22Rv1 (cell line): ENCODE results near the gene ARMC6.

ENCODE experiments used
- ZFX ChIP-seq: fragments of 450-650 bp; IDR thresholded peaks from 2 replicates; pipeline ENCODE4 v1.6.1; 2017; ENCODE audit warnings: antibody characterized with exemption, borderline replicate concordance
- TF ChIP-seq, protein P1 (sequence below): fragments of 450-650 bp; IDR thresholded peaks from 2 replicates; pipeline ENCODE4 v1.5.1; 2017; ENCODE audit warnings: mild to moderate bottlenecking

DNA sequence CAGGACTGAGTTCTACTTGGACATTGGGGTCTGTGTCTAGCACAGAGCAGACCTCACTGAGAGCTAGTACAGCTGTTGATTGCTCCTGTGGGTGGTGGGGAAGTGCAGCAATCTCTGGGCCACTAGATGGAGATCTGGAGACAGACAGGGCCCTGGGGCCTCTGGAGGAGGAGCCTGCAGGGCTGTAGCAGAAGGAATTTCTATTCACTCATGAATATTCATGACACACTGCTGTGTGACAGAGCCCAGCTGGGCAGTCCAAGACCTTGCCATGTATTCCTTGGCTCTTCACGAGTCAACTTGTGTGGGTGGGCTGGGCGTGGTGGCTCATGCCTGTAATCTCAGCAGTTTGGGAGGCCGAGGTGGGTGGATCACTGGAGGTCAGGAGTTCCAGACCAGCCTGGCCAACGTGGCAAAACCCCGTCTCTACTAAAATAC, 37.6 kb upstream of the ARMC6 start:
- TF ChIP-seq, protein P1, sequence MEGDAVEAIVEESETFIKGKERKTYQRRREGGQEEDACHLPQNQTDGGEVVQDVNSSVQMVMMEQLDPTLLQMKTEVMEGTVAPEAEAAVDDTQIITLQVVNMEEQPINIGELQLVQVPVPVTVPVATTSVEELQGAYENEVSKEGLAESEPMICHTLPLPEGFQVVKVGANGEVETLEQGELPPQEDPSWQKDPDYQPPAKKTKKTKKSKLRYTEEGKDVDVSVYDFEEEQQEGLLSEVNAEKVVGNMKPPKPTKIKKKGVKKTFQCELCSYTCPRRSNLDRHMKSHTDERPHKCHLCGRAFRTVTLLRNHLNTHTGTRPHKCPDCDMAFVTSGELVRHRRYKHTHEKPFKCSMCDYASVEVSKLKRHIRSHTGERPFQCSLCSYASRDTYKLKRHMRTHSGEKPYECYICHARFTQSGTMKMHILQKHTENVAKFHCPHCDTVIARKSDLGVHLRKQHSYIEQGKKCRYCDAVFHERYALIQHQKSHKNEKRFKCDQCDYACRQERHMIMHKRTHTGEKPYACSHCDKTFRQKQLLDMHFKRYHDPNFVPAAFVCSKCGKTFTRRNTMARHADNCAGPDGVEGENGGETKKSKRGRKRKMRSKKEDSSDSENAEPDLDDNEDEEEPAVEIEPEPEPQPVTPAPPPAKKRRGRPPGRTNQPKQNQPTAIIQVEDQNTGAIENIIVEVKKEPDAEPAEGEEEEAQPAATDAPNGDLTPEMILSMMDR: peak; percentile 59
- TF ChIP-seq ZFX: no peak
